ENCODE measurements around the gene NAA35. TPM values are rescaled to one million over a fixed set of nuclear protein-coding genes. Genes with fewer than 3 reads are reported as not detected.
"Not testable (repeated sequence)": the region's sequence is repeated elsewhere in the genome, so short reads cannot be mapped to it uniquely, and the experiment has no call there.

NAA35 gene
- total RNA-seq, 1 experiment from 2014 or later: 22.2 TPM

- CTCF ChIA-PET: no interaction called here
- H3K27me3 Mint-ChIP-seq (ENCODE audit: unreplicated experiment): no peaks in the 10 kb centered on the region
- no TSS peak for BruUV-seq (replicated peaks)
- H3K9me3 Mint-ChIP-seq (ENCODE audit: low read depth, unreplicated experiment): no peaks in the 10 kb centered on the region
- peak overlapping the region; percentile 53 for H3K27ac Mint-ChIP-seq (ENCODE audit: unreplicated experiment)
- intact Hi-C loops (cut with micrococcal nuclease; ENCODE audit: unreplicated experiment): no loop called here
- H3K4me1 Mint-ChIP-seq (ENCODE audit: low read depth, unreplicated experiment): no peaks in the 10 kb centered on the region
- DNase-seq: no peak
- H3K4me3 Mint-ChIP-seq (ENCODE audit: low read depth, unreplicated experiment): no peak overlapping the region
- TF ChIP-seq CTCF (IDR thresholded peaks at IDR 0.05; ENCODE audit: unreplicated experiment): no peak
- peaks cover 22% of the 10 kb centered on the region for H3K36me3 Mint-ChIP-seq (ENCODE audit: insufficient read depth, unreplicated experiment)
Measured at GRCh38 chr9:85973238-85973637, 32.3 kb downstream of the NAA35 start.

GRCh38 chr9:85974055-85974547 is 33.2 kb downstream of the NAA35 start:
- BruUV-seq (replicated peaks); intact Hi-C loops (cut with micrococcal nuclease; ENCODE audit: unreplicated experiment); H3K4me3 Mint-ChIP-seq (ENCODE audit: low read depth, unreplicated experiment); H3K27me3 Mint-ChIP-seq (ENCODE audit: unreplicated experiment); CTCF ChIA-PET; DNase-seq; H3K27ac Mint-ChIP-seq (ENCODE audit: unreplicated experiment); H3K4me1 Mint-ChIP-seq (ENCODE audit: low read depth, unreplicated experiment); H3K9me3 Mint-ChIP-seq (ENCODE audit: low read depth, unreplicated experiment): not testable (repeated sequence)
- peaks cover 26% of the 10 kb centered on the region for H3K36me3 Mint-ChIP-seq (ENCODE audit: insufficient read depth, unreplicated experiment)

GRCh38 chr9:85978496-85978895 is 37.5 kb downstream of the NAA35 start:
- H3K36me3 Mint-ChIP-seq (ENCODE audit: insufficient read depth, unreplicated experiment): peaks cover 22% of the 10 kb centered on the region
- intact Hi-C loops (cut with micrococcal nuclease; ENCODE audit: unreplicated experiment): no loop called here
- no peaks in the 10 kb centered on the region for H3K4me1 Mint-ChIP-seq (ENCODE audit: low read depth, unreplicated experiment)
- no peaks in the 10 kb centered on the region for H3K9me3 Mint-ChIP-seq (ENCODE audit: low read depth, unreplicated experiment)
- no peak overlapping the region for H3K4me3 Mint-ChIP-seq (ENCODE audit: low read depth, unreplicated experiment)
- TF ChIP-seq CTCF (IDR thresholded peaks at IDR 0.05; ENCODE audit: unreplicated experiment): no peak
- H3K27ac Mint-ChIP-seq (ENCODE audit: unreplicated experiment): peak overlapping the region; percentile 44
- CTCF ChIA-PET: no interaction called here
- no peak for DNase-seq
- BruUV-seq (replicated peaks): no TSS peak
- H3K27me3 Mint-ChIP-seq (ENCODE audit: unreplicated experiment): no peaks in the 10 kb centered on the region

- H3K27me3 Mint-ChIP-seq (ENCODE audit: unreplicated experiment): no peaks in the 10 kb centered on the region
- H3K9me3 Mint-ChIP-seq (ENCODE audit: low read depth, unreplicated experiment): no peaks in the 10 kb centered on the region
- H3K36me3 Mint-ChIP-seq (ENCODE audit: insufficient read depth, unreplicated experiment): peaks cover 15% of the 10 kb centered on the region
- no TSS peak for BruUV-seq (replicated peaks)
- no peak overlapping the region for H3K4me3 Mint-ChIP-seq (ENCODE audit: low read depth, unreplicated experiment)
- intact Hi-C loops (cut with micrococcal nuclease; ENCODE audit: unreplicated experiment): no loop called here
- CTCF ChIA-PET: no interaction called here
- no peaks in the 10 kb centered on the region for H3K4me1 Mint-ChIP-seq (ENCODE audit: low read depth, unreplicated experiment)
- DNase-seq: no peak
- H3K27ac Mint-ChIP-seq (ENCODE audit: unreplicated experiment): no peak overlapping the region
- no peak for TF ChIP-seq CTCF (IDR thresholded peaks at IDR 0.05; ENCODE audit: unreplicated experiment)
Measured at GRCh38 chr9:85981369-85981768, 40.4 kb downstream of the NAA35 start.

- Mint-ChIP-seq H3K27ac (ENCODE audit: unreplicated experiment) (no peak overlapping the region), H3K4me3 (ENCODE audit: low read depth, unreplicated experiment) (no peak overlapping the region), H3K36me3 (ENCODE audit: insufficient read depth, unreplicated experiment) (peaks cover 13% of the 10 kb centered on the region), H3K9me3 (ENCODE audit: low read depth, unreplicated experiment) (no peaks in the 10 kb centered on the region), H3K27me3 (ENCODE audit: unreplicated experiment) (no peaks in the 10 kb centered on the region), H3K4me1 (ENCODE audit: low read depth, unreplicated experiment) (no peaks in the 10 kb centered on the region)
- no peak for TF ChIP-seq CTCF (IDR thresholded peaks at IDR 0.05; ENCODE audit: unreplicated experiment)
- intact Hi-C loops (cut with micrococcal nuclease; ENCODE audit: unreplicated experiment): no loop called here
- no TSS peak for BruUV-seq (replicated peaks)
- CTCF ChIA-PET: no interaction called here
- DNase-seq: no peak
Measured at GRCh38 chr9:85984457-85984856, 43.5 kb downstream of the NAA35 start.

All from Calu3 (cell line).